MCF 10A (cell line): ENCODE data around the gene SORCS1. TPM values are rescaled to one million over a fixed set of nuclear protein-coding genes. Genes with fewer than 3 reads are reported as not detected.

Experiments
- BruUV-seq: library from RNA; stranded (reverse); fragments of 400-500 nt; replicated peaks from 2 replicates; lab custom pipeline; 2021; lab: Mats Ljungman, UMichigan
- CTCF ChIA-PET: fragments of 300-600 bp; sonication (Branson Sonifier 250); formaldehyde crosslinking; extraction: SDS; loops from one replicate; lab custom pipeline; 2021; ENCODE audit warnings: antibody characterized with exemption, inconsistent platforms; lab: Yijun Ruan, JAX
- POLR2A ChIA-PET: fragments of 300-600, 350-650 bp; sonication (Branson Sonifier 250); formaldehyde crosslinking; extraction: SDS; loops from one replicate; lab custom pipeline; 2020; ENCODE audit warnings: antibody characterized with exemption, inconsistent platforms; lab: Yijun Ruan, JAX
- DNase-seq: peaks from one replicate; pipeline ENCODE4 v3.0.0-alpha.2; 2018; ENCODE audit not compliant: unreplicated experiment
- H3K27ac Mint-ChIP-seq: one replicate; pipeline ENCODE4 v1.8.0; 2022; ENCODE audit warnings: mild to moderate bottlenecking, low read depth, mixed read lengths; ENCODE audit not compliant: unreplicated experiment
- H3K27me3 Mint-ChIP-seq: one replicate; pipeline ENCODE4 v1.8.0; 2022; ENCODE audit warnings: mixed read lengths; ENCODE audit not compliant: insufficient read depth, unreplicated experiment
- H3K36me3 Mint-ChIP-seq: one replicate; pipeline ENCODE4 v1.8.0; 2022; ENCODE audit warnings: mild to moderate bottlenecking, moderate library complexity, mixed read lengths; ENCODE audit not compliant: insufficient read depth, unreplicated experiment
- H3K4me1 Mint-ChIP-seq: one replicate; pipeline ENCODE4 v1.8.0; 2022; ENCODE audit warnings: mixed read lengths; ENCODE audit not compliant: insufficient read depth, unreplicated experiment
- H3K4me3 Mint-ChIP-seq: one replicate; pipeline ENCODE4 v1.8.0; 2022; ENCODE audit warnings: mild to moderate bottlenecking, moderate library complexity, mixed read lengths; ENCODE audit not compliant: unreplicated experiment
- H3K9me3 Mint-ChIP-seq: one replicate; pipeline ENCODE4 v1.8.0; 2022; ENCODE audit warnings: mixed read lengths; ENCODE audit not compliant: unreplicated experiment
- intact Hi-C: fragments of 100-400 bp; cut with micrococcal nuclease; formaldehyde crosslinking; loops from 2 replicates; pipeline ENCODE4 v1.14.1; 2022
- total RNA-seq: library from RNA; stranded (reverse); gene quantifications from 2 replicates; pipeline ENCODE4 v1.2.3, GENCODE V29; 2022
- TF ChIP-seq, protein P1 (sequence below): fragments of 200-600 bp; IDR thresholded peaks from one replicate; pipeline ENCODE4 v1.8.0; 2022; ENCODE audit warnings: antibody characterized with exemption, mild to moderate bottlenecking; ENCODE audit not compliant: unreplicated experiment

The SORCS1 gene
- total RNA-seq, 1 experiment from 2014 or later, result 0.54 TPM

DNA sequence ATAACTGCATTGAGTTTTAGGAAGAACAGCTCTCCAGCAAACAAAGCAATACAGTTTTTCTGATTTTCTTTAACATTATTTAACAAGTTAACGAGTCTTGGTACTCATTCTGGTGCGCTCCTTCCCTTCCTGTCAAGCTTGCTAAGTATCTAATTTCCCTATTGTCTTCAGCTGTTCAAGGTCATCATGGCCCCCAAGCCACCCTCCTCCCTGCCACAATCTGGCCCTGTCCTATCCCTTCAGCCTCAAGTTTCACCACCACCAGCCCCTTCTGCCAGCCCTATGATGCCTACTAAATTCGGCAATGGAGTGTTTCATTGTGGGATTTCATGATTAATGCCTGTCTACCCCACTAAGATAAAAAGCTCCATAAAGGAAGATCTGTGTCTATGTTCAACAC is 121.0 kb downstream of the SORCS1 start:
- Mint-ChIP-seq H3K27ac (no peak overlapping the region), H3K4me3 (no peak overlapping the region), H3K4me1 (no peaks in the 10 kb centered on the region), H3K36me3 (no peaks in the 10 kb centered on the region), H3K27me3 (no peaks in the 10 kb centered on the region), H3K9me3 (no peaks in the 10 kb centered on the region)
- POLR2A ChIA-PET, result no interaction called here
- TF ChIP-seq, protein P1, sequence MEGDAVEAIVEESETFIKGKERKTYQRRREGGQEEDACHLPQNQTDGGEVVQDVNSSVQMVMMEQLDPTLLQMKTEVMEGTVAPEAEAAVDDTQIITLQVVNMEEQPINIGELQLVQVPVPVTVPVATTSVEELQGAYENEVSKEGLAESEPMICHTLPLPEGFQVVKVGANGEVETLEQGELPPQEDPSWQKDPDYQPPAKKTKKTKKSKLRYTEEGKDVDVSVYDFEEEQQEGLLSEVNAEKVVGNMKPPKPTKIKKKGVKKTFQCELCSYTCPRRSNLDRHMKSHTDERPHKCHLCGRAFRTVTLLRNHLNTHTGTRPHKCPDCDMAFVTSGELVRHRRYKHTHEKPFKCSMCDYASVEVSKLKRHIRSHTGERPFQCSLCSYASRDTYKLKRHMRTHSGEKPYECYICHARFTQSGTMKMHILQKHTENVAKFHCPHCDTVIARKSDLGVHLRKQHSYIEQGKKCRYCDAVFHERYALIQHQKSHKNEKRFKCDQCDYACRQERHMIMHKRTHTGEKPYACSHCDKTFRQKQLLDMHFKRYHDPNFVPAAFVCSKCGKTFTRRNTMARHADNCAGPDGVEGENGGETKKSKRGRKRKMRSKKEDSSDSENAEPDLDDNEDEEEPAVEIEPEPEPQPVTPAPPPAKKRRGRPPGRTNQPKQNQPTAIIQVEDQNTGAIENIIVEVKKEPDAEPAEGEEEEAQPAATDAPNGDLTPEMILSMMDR, result no peak
- intact Hi-C loops, result no loop called here
- no peak for DNase-seq
- CTCF ChIA-PET, result no interaction called here
- BruUV-seq, result no TSS peak

GRCh38 chr10:107037192-107038122 is 127.0 kb downstream of the SORCS1 start:
- BruUV-seq, result no TSS peak
- Mint-ChIP-seq H3K27ac (no peak overlapping the region), H3K27me3 (no peaks in the 10 kb centered on the region), H3K4me1 (peaks cover 3% of the 10 kb centered on the region), H3K36me3 (no peaks in the 10 kb centered on the region), H3K9me3 (no peaks in the 10 kb centered on the region), H3K4me3 (no peak overlapping the region)
- intact Hi-C loops, result no loop called here
- TF ChIP-seq, protein P1, result no peak
- ChIA-PET CTCF (interaction anchor here (0.7 to 1.4 kb wide), 3 partner anchors 11 to 332 kb away, joined by 3 read pairs; no protein-coding TSS in a partner anchor), POLR2A (no interaction called here)
- DNase-seq, result no peak

GRCh38 chr10:107033799-107034422 is 130.6 kb downstream of the SORCS1 start:
- DNase-seq, result no peak
- intact Hi-C loops, result no loop called here
- Mint-ChIP-seq H3K27me3 (no peaks in the 10 kb centered on the region), H3K9me3 (no peaks in the 10 kb centered on the region), H3K4me3 (no peak overlapping the region), H3K4me1 (peaks cover 8% of the 10 kb centered on the region), H3K36me3 (no peaks in the 10 kb centered on the region), H3K27ac (no peak overlapping the region)
- ChIA-PET CTCF (interaction anchor here (0.6 kb wide), 1 partner anchor 1551 kb away, joined by 3 read pairs; no protein-coding TSS in a partner anchor), POLR2A (no interaction called here)
- BruUV-seq, result no TSS peak
- TF ChIP-seq, protein P1, result no peak
